T-helper 2 cell treated with Interferon-gamma antibody and Interleukin-4, amounts not matched to agents 5 μg/mL and 100 μg/mL, for 36 hours (primary cell): Measurements from ENCODE around the gene COMMD6.

Experiments
- DNase-seq: peaks from one replicate; pipeline ENCODE4 v3.0.0; 2021; ENCODE audit warnings: low spot score
- H3K27ac Mint-ChIP-seq: one replicate; pipeline ENCODE4 v1.8.0; 2021; ENCODE audit warnings: mild to moderate bottlenecking, mixed read lengths
- H3K27me3 Mint-ChIP-seq: one replicate; pipeline ENCODE4 v1.8.0; 2021; ENCODE audit warnings: low read depth, mixed read lengths
- H3K36me3 Mint-ChIP-seq: one replicate; pipeline ENCODE4 v1.8.0; 2021; ENCODE audit warnings: low read depth, mixed read lengths
- H3K4me1 Mint-ChIP-seq: one replicate; pipeline ENCODE4 v1.8.0; 2021; ENCODE audit warnings: low read depth, mixed read lengths
- H3K4me3 Mint-ChIP-seq: one replicate; pipeline ENCODE4 v1.8.0; 2022; ENCODE audit warnings: mild to moderate bottlenecking, moderate library complexity, mixed read lengths
- H3K9me3 Mint-ChIP-seq: one replicate; pipeline ENCODE4 v1.8.0; 2021; ENCODE audit warnings: mixed read lengths

The COMMD6 gene

GRCh38 chr13:75485286-75486062 is 52.2 kb downstream of the COMMD6 start:
- Mint-ChIP-seq H3K36me3 (no peaks in the 10 kb centered on the region), H3K9me3 (no peaks in the 10 kb centered on the region), H3K4me3 (no peak overlapping the region), H3K4me1 (peaks cover 20% of the 10 kb centered on the region), H3K27me3 (peaks cover 39% of the 10 kb centered on the region), H3K27ac (no peak overlapping the region)
- DNase-seq: no peak

GRCh38 chr13:75482820-75483079 is 54.9 kb downstream of the COMMD6 start:
- H3K27ac Mint-ChIP-seq: no peak overlapping the region
- H3K4me3 Mint-ChIP-seq: peak overlapping the region; percentile 98
- H3K27me3 Mint-ChIP-seq: peaks cover 65% of the 10 kb centered on the region
- peaks cover 17% of the 10 kb centered on the region for H3K4me1 Mint-ChIP-seq
- no peak for DNase-seq
- H3K36me3 Mint-ChIP-seq: no peaks in the 10 kb centered on the region
- no peaks in the 10 kb centered on the region for H3K9me3 Mint-ChIP-seq

GRCh38 chr13:75482070-75482819 is 55.4 kb downstream of the COMMD6 start, which contains the start of gene TBC1D4:
Gene TBC1D4 (minus strand): TSS chr13:75482169. CDS start chr13:75481767, 402 bp downstream.
- Mint-ChIP-seq H3K4me1 (peaks cover 17% of the 10 kb centered on the region), H3K27ac (peak within 1 kb of the TSS; percentile 59)

GRCh38 chr13:75481176-75482069 is 56.2 kb downstream of the COMMD6 start:
- no peak overlapping the region for H3K27ac Mint-ChIP-seq
- DNase-seq: peak; percentile 23
- H3K4me1 Mint-ChIP-seq: peaks cover 13% of the 10 kb centered on the region
- peaks cover 64% of the 10 kb centered on the region for H3K27me3 Mint-ChIP-seq
- H3K9me3 Mint-ChIP-seq: no peaks in the 10 kb centered on the region
- no peaks in the 10 kb centered on the region for H3K36me3 Mint-ChIP-seq
- H3K4me3 Mint-ChIP-seq: peak overlapping the region; percentile 76

More at GRCh38 chr13:75482070-75482819, 55.4 kb downstream of the COMMD6 start, which contains the start of gene TBC1D4:
- peaks cover 64% of the 10 kb centered on the region for H3K27me3 Mint-ChIP-seq
- no peaks in the 10 kb centered on the region for H3K9me3 Mint-ChIP-seq
- peak; percentile 68 for DNase-seq
- no peaks in the 10 kb centered on the region for H3K36me3 Mint-ChIP-seq
- peak within 1 kb of the TSS; percentile 98 for H3K4me3 Mint-ChIP-seq

- H3K4me3 Mint-ChIP-seq: peak overlapping the region; percentile 76
- H3K27ac Mint-ChIP-seq: no peak overlapping the region
- H3K36me3 Mint-ChIP-seq: no peaks in the 10 kb centered on the region
- peaks cover 60% of the 10 kb centered on the region for H3K27me3 Mint-ChIP-seq
- no peaks in the 10 kb centered on the region for H3K9me3 Mint-ChIP-seq
- peak; percentile 25 for DNase-seq
- H3K4me1 Mint-ChIP-seq: peaks cover 9% of the 10 kb centered on the region
Measured at GRCh38 chr13:75480671-75481175, 56.9 kb downstream of the COMMD6 start.

- H3K9me3 Mint-ChIP-seq: no peaks in the 10 kb centered on the region
- peaks cover 9% of the 10 kb centered on the region for H3K4me1 Mint-ChIP-seq
- H3K4me3 Mint-ChIP-seq: no peak overlapping the region
- H3K27ac Mint-ChIP-seq: no peak overlapping the region
- no peak for DNase-seq
- no peaks in the 10 kb centered on the region for H3K36me3 Mint-ChIP-seq
- H3K27me3 Mint-ChIP-seq: peaks cover 54% of the 10 kb centered on the region
Measured at GRCh38 chr13:75479102-75479740, 58.4 kb downstream of the COMMD6 start.

- no peak overlapping the region for H3K4me3 Mint-ChIP-seq
- DNase-seq: no peak
- no peak overlapping the region for H3K27ac Mint-ChIP-seq
- H3K9me3 Mint-ChIP-seq: no peaks in the 10 kb centered on the region
- H3K36me3 Mint-ChIP-seq: no peaks in the 10 kb centered on the region
- peaks cover 9% of the 10 kb centered on the region for H3K4me1 Mint-ChIP-seq
- peaks cover 51% of the 10 kb centered on the region for H3K27me3 Mint-ChIP-seq
Measured at GRCh38 chr13:75478659-75479058, 59.0 kb downstream of the COMMD6 start.
